HCT116 (cell line): ENCODE measurements around the gene MLH3.

Experiments
- POLR2A ChIP-seq: IDR thresholded peaks from 2 replicates; pipeline ENCODE4 v1.7.0; 2011; ENCODE audit warnings: borderline replicate concordance; ENCODE audit not compliant: insufficient read depth, insufficient read length; ENCODE audit errors: extremely low read depth
- ZNF274 ChIP-seq: fragments of 200-500 bp; sonication (Bioruptor generic); IDR thresholded peaks from 2 replicates; pipeline ENCODE4 v1.6.1; 2014; ENCODE audit warnings: mild to moderate bottlenecking, low read depth, low read length, inconsistent platforms

- no peak for TF ChIP-seq POLR2A
- TF ChIP-seq ZNF274: no peak
Observed at GRCh38 chr14:75069811-75070145, 18.5 kb upstream of the MLH3 start.
